ENCODE measurements around the gene ARMC6. TPM values are rescaled to one million over a fixed set of nuclear protein-coding genes. Genes with fewer than 3 reads are reported as not detected.
A peak's percentile ranks its signal among the peaks of the same experiment; 100 is the strongest.

ARMC6 gene
- total and polyA plus RNA-seq, 2 of the 13 experiments (the other 11 are each of a cell fraction or from before 2014, with no cell fraction given): 16.2 to 36.8 TPM

DNA sequence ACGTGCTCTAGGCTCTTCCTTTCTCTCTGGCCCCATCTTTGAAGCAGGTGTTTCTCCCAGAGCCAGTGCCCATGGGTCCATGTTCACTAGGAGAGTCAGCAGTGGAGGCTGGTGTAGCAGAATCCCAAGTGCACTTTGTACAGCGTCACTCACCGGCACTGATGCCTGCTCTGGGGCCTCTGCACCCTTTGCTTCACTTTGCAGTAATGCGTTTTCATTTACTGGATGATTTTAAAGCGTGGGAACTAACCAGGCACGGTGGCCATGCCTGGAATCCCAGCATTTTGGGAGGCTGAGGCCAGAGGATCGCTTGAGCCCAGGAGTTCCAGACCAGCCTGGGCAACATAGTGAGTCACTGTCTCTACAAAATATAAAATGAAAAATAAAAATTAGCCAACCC lies 61.1 kb downstream of the ARMC6 start (continued):
- TF ChIP-seq, protein P1, sequence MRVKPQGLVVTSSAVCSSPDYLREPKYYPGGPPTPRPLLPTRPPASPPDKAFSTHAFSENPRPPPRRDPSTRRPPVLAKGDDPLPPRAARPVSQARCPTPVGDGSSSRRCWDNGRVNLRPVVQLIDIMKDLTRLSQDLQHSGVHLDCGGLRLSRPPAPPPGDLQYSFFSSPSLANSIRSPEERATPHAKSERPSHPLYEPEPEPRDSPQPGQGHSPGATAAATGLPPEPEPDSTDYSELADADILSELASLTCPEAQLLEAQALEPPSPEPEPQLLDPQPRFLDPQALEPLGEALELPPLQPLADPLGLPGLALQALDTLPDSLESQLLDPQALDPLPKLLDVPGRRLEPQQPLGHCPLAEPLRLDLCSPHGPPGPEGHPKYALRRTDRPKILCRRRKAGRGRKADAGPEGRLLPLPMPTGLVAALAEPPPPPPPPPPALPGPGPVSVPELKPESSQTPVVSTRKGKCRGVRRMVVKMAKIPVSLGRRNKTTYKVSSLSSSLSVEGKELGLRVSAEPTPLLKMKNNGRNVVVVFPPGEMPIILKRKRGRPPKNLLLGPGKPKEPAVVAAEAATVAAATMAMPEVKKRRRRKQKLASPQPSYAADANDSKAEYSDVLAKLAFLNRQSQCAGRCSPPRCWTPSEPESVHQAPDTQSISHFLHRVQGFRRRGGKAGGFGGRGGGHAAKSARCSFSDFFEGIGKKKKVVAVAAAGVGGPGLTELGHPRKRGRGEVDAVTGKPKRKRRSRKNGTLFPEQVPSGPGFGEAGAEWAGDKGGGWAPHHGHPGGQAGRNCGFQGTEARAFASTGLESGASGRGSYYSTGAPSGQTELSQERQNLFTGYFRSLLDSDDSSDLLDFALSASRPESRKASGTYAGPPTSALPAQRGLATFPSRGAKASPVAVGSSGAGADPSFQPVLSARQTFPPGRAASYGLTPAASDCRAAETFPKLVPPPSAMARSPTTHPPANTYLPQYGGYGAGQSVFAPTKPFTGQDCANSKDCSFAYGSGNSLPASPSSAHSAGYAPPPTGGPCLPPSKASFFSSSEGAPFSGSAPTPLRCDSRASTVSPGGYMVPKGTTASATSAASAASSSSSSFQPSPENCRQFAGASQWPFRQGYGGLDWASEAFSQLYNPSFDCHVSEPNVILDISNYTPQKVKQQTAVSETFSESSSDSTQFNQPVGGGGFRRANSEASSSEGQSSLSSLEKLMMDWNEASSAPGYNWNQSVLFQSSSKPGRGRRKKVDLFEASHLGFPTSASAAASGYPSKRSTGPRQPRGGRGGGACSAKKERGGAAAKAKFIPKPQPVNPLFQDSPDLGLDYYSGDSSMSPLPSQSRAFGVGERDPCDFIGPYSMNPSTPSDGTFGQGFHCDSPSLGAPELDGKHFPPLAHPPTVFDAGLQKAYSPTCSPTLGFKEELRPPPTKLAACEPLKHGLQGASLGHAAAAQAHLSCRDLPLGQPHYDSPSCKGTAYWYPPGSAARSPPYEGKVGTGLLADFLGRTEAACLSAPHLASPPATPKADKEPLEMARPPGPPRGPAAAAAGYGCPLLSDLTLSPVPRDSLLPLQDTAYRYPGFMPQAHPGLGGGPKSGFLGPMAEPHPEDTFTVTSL (CRISPR knock-in tag; IDR thresholded peaks at IDR 0.05; ENCODE audit: borderline replicate concordance): 0 out of 2 replicates have a peak, but pooled peaks have one; percentile 17
- TF ChIP-seq, protein P2, sequence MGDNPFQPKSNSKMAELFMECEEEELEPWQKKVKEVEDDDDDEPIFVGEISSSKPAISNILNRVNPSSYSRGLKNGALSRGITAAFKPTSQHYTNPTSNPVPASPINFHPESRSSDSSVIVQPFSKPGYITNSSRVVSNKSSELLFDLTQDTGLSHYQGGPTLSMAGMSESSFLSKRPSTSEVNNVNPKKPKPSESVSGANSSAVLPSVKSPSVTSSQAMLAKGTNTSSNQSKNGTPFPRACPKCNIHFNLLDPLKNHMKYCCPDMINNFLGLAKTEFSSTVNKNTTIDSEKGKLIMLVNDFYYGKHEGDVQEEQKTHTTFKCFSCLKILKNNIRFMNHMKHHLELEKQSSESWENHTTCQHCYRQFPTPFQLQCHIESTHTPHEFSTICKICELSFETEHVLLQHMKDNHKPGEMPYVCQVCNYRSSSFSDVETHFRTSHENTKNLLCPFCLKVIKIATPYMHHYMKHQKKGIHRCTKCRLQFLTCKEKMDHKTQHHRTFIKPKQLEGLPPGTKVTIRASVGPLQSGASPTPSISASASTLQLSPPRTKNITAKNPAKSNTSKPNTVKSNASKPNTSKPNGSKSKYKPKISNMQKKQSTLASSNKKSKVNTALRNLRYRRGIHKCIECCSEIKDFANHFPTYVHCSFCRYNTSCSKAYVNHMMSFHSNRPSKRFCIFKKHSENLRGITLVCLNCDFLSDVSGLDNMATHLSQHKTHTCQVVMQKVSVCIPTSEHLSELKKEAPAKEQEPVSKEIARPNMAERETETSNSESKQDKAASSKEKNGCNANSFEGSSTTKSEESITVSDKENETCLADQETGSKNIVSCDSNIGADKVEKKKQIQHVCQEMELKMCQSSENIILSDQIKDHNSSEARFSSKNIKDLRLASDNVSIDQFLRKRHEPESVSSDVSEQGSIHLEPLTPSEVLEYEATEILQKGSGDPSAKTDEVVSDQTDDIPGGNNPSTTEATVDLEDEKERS (CRISPR knock-in tag; IDR thresholded peaks at IDR 0.05): 0 out of 2 replicates have a peak, but pooled peaks have one; percentile 22
- TF ChIP-seq, protein P3, sequence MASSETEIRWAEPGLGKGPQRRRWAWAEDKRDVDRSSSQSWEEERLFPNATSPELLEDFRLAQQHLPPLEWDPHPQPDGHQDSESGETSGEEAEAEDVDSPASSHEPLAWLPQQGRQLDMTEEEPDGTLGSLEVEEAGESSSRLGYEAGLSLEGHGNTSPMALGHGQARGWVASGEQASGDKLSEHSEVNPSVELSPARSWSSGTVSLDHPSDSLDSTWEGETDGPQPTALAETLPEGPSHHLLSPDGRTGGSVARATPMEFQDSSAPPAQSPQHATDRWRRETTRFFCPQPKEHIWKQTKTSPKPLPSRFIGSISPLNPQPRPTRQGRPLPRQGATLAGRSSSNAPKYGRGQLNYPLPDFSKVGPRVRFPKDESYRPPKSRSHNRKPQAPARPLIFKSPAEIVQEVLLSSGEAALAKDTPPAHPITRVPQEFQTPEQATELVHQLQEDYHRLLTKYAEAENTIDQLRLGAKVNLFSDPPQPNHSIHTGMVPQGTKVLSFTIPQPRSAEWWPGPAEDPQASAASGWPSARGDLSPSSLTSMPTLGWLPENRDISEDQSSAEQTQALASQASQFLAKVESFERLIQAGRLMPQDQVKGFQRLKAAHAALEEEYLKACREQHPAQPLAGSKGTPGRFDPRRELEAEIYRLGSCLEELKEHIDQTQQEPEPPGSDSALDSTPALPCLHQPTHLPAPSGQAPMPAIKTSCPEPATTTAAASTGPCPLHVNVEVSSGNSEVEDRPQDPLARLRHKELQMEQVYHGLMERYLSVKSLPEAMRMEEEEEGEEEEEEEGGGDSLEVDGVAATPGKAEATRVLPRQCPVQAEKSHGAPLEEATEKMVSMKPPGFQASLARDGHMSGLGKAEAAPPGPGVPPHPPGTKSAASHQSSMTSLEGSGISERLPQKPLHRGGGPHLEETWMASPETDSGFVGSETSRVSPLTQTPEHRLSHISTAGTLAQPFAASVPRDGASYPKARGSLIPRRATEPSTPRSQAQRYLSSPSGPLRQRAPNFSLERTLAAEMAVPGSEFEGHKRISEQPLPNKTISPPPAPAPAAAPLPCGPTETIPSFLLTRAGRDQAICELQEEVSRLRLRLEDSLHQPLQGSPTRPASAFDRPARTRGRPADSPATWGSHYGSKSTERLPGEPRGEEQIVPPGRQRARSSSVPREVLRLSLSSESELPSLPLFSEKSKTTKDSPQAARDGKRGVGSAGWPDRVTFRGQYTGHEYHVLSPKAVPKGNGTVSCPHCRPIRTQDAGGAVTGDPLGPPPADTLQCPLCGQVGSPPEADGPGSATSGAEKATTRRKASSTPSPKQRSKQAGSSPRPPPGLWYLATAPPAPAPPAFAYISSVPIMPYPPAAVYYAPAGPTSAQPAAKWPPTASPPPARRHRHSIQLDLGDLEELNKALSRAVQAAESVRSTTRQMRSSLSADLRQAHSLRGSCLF (CRISPR knock-in tag; IDR thresholded peaks at IDR 0.05; ENCODE audit: borderline replicate concordance): no peak
- TF ChIP-seq ZBTB43 (CRISPR knock-in tag; conservative IDR thresholded peaks at IDR 0.05): no peak

Data from HepG2 (cell line).